Measurements from ENCODE around the gene AP4M1.

The AP4M1 gene

GRCh38 chr7:100157334-100158228 lies 56.1 kb downstream of the AP4M1 start:
- H3K4me3 ChIP-seq (ENCODE audit: control insufficient read depth, low read depth, low read length), result peak overlapping the region; percentile 57
- peak; percentile 82 for DNase-seq (ENCODE audit: low read depth)
- TF ChIP-seq CTCF (conservative IDR thresholded peaks at IDR 0.05; ENCODE audit: control insufficient read depth, insufficient read depth, low read depth, low read length), result peak; percentile 27
